ENCODE measurements around the gene GNB1. TPM values are rescaled to one million over a fixed set of nuclear protein-coding genes. Genes with fewer than 3 reads are reported as not detected.

GNB1 gene
- total and polyA plus RNA-seq, 12 donors = 64.9 to 228 (median 168) TPM

GRCh38 chr1:1901641-1902294, 10.9 kb upstream of the GNB1 start:
- Histone ChIP-seq H3K4me1 (peaks cover 0 to 13% (median 5%) of the 10 kb centered on the region in 9 donors), H3K27me3 (no peaks in the 10 kb centered on the region), H3K4me3 (no peak overlapping the region), H3K36me3 (no peaks in the 10 kb centered on the region), H3K27ac (no peak overlapping the region), H3K9me3 (peaks cover 0 to 3% (median 0%) of the 10 kb centered on the region in 11 donors)
- TF ChIP-seq, protein P1, sequence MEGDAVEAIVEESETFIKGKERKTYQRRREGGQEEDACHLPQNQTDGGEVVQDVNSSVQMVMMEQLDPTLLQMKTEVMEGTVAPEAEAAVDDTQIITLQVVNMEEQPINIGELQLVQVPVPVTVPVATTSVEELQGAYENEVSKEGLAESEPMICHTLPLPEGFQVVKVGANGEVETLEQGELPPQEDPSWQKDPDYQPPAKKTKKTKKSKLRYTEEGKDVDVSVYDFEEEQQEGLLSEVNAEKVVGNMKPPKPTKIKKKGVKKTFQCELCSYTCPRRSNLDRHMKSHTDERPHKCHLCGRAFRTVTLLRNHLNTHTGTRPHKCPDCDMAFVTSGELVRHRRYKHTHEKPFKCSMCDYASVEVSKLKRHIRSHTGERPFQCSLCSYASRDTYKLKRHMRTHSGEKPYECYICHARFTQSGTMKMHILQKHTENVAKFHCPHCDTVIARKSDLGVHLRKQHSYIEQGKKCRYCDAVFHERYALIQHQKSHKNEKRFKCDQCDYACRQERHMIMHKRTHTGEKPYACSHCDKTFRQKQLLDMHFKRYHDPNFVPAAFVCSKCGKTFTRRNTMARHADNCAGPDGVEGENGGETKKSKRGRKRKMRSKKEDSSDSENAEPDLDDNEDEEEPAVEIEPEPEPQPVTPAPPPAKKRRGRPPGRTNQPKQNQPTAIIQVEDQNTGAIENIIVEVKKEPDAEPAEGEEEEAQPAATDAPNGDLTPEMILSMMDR (IDR thresholded peaks at IDR 0.05) = no peak
- intact Hi-C loops (cut with DNase I) = loop anchor here in 1 of 10 donors (10.0 kb wide), 1 partner anchor 117 kb away; no protein-coding TSS in a partner anchor
- WGBS, 2 donors = 73 to 84% methylated on average over 11 to 13 of the region's 13 CpGs
- no peak for DNase-seq
- ATAC-seq = no peak

GRCh38 chr1:1900883-1901640, 10.2 kb upstream of the GNB1 start:
- peaks cover 0 to 3% (median 0%) of the 10 kb centered on the region in 11 donors for H3K9me3 ChIP-seq
- peaks cover 0 to 6% (median 3%) of the 10 kb centered on the region in 9 donors for H3K4me1 ChIP-seq
- DNase-seq = no peak
- H3K27me3 ChIP-seq = no peaks in the 10 kb centered on the region
- TF ChIP-seq, protein P1 (IDR thresholded peaks at IDR 0.05) = no peak
- no peak overlapping the region for H3K27ac ChIP-seq
- ATAC-seq = no peak
- H3K36me3 ChIP-seq = no peaks in the 10 kb centered on the region
- 84 to 91% methylated on average over 14 of the region's 14 CpGs for WGBS, 2 donors
- H3K4me3 ChIP-seq = no peak overlapping the region
- intact Hi-C loops (cut with DNase I) = loop anchor here in 1 of 10 donors (10.0 kb wide), 1 partner anchor 116 kb away; no protein-coding TSS in a partner anchor

- H3K36me3 ChIP-seq = no peaks in the 10 kb centered on the region
- 92 to 94% methylated on average over 9 of the region's 9 CpGs for WGBS, 2 donors
- H3K4me1 ChIP-seq = peaks cover 4 to 8% (median 6%) of the 10 kb centered on the region in 9 donors
- ATAC-seq (no peak), DNase-seq (no peak)
- H3K9me3 ChIP-seq = peaks cover 0 to 3% (median 0%) of the 10 kb centered on the region in 11 donors
- H3K27me3 ChIP-seq = no peaks in the 10 kb centered on the region
- TF ChIP-seq, protein P1 (IDR thresholded peaks at IDR 0.05) = no peak
- intact Hi-C loops (cut with DNase I) = loop anchor here in 3 of 10 donors (10.0 kb wide), 3 partner anchors 55 to 115 kb away; no protein-coding TSS in a partner anchor
- no peak overlapping the region for H3K27ac ChIP-seq
- H3K4me3 ChIP-seq = no peak overlapping the region
These were observed 9.1 kb upstream of the GNB1 start for GRCh38 chr1:1899967-1900327.

DNA sequence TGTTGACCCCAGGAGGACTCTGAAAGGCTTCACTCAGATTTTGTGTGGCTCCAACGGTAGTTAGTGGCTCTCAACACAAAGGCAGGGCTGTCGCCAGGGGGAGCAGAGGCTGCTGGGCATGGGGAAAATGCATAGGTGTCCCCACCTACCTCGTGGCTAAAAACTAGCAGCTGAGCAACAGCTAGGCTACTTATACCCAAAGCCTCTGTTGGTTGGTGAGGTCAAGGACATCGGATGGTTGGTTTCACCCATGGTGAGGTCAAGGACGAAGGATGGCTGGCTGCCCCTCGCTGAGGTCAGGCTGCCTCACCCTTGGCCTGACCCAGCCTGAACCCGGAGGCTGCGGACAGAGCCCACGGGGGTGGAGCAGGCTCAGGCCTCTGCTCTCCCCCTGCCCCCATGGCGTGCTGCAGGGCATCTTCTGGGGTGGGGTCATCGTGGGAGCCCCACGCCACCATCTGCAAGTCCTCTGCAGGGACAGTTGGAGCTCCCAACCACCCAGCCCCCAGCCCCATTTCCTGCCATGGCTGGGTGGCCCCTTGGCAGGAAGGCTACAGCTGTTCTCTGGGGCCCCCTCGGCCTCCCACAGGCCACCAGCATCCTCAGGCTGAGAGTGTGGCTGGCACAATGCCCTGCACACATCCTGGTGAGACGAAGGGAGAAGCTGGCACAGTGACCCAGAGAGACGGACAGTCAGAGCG, 8.5 kb upstream of the GNB1 start:
- 65 to 68% methylated on average over 15 to 16 of the region's 16 CpGs for WGBS, 2 donors
- TF ChIP-seq, protein P1 (IDR thresholded peaks at IDR 0.05) = no peak
- no peak for DNase-seq
- no peak for ATAC-seq
- Histone ChIP-seq H3K27ac (no peak overlapping the region), H3K36me3 (no peaks in the 10 kb centered on the region), H3K4me3 (no peak overlapping the region), H3K9me3 (peaks cover 0 to 3% (median 0%) of the 10 kb centered on the region in 11 donors), H3K4me1 (peaks cover 9 to 14% (median 11%) of the 10 kb centered on the region in 9 donors), H3K27me3 (no peaks in the 10 kb centered on the region)
- intact Hi-C loops (cut with DNase I) = loop anchor here in 2 of 10 donors (10.0 kb wide), 2 partner anchors 55 to 105 kb away; no protein-coding TSS in a partner anchor

Measured in heart right ventricle (tissue), 16 donors.